Type B pancreatic cell (in vitro differentiated cells): ENCODE data around the gene CUX1. TPM values are rescaled to one million over a fixed set of nuclear protein-coding genes. Genes with fewer than 3 reads are reported as not detected.

Experiments
- DNase-seq: peaks from one replicate; pipeline ENCODE4 v3.0.0; 2021; ENCODE audit warnings: mixed read lengths; ENCODE audit not compliant: unreplicated experiment; ENCODE audit errors: extremely low spot score
- H3K27ac Mint-ChIP-seq: 2 replicates; pipeline ENCODE4 v1.8.0; 2021; ENCODE audit warnings: mild to moderate bottlenecking, mixed read lengths
- H3K27me3 Mint-ChIP-seq: 2 replicates; pipeline ENCODE4 v1.8.0; 2021; ENCODE audit warnings: mixed read lengths
- H3K36me3 Mint-ChIP-seq: 2 replicates; pipeline ENCODE4 v1.8.0; 2021; ENCODE audit warnings: mixed read lengths
- H3K4me1 Mint-ChIP-seq: one replicate; pipeline ENCODE4 v1.8.0; 2021; ENCODE audit warnings: mixed read lengths; ENCODE audit not compliant: unreplicated experiment
- H3K4me3 Mint-ChIP-seq: 2 replicates; pipeline ENCODE4 v1.8.0; 2021; ENCODE audit warnings: mild to moderate bottlenecking, mixed read lengths
- H3K9me3 Mint-ChIP-seq: 2 replicates; pipeline ENCODE4 v1.8.0; 2021; ENCODE audit warnings: mixed read lengths
- CTCF ChIP-seq: fragments of 200-600 bp; sonication (generic); conservative IDR thresholded peaks from 2 replicates; pipeline ENCODE4 v1.5.0; 2021; ENCODE audit warnings: antibody characterized with exemption, mild to moderate bottlenecking
- total RNA-seq: library from RNA; stranded (reverse); gene quantifications from 2 replicates; pipeline ENCODE4 v1.2.1, GENCODE V29; 2021; ENCODE audit warnings: low replicate concordance

CUX1 gene
- total RNA-seq, 1 donor from 2014 or later, result 76.4 TPM

- H3K4me1 Mint-ChIP-seq, result peaks cover 19% of the 10 kb centered on the region
These were observed 249.1 kb downstream of the CUX1 start for GRCh38 chr7:102066476-102066875.

GRCh38 chr7:102068846-102069245, 251.4 kb downstream of the CUX1 start:
- no peaks in the 10 kb centered on the region for H3K27me3 Mint-ChIP-seq
- H3K4me1 Mint-ChIP-seq, result peaks cover 11% of the 10 kb centered on the region
- DNase-seq, result no peak
- H3K9me3 Mint-ChIP-seq, result peaks cover 3% of the 10 kb centered on the region
- H3K4me3 Mint-ChIP-seq, result no peak overlapping the region
- peaks cover 30% of the 10 kb centered on the region for H3K36me3 Mint-ChIP-seq
- H3K27ac Mint-ChIP-seq, result no peak overlapping the region
- no peak for TF ChIP-seq CTCF

More at GRCh38 chr7:102066476-102066875, 249.1 kb downstream of the CUX1 start:
- H3K36me3 Mint-ChIP-seq, result peaks cover 22% of the 10 kb centered on the region
- no peaks in the 10 kb centered on the region for H3K9me3 Mint-ChIP-seq
- no peaks in the 10 kb centered on the region for H3K27me3 Mint-ChIP-seq
- no peak for DNase-seq
- H3K4me3 Mint-ChIP-seq, result no peak overlapping the region
- H3K27ac Mint-ChIP-seq, result no peak overlapping the region
- no peak for TF ChIP-seq CTCF

- H3K36me3 Mint-ChIP-seq, result peaks cover 34% of the 10 kb centered on the region
- no peaks in the 10 kb centered on the region for H3K4me1 Mint-ChIP-seq
- TF ChIP-seq CTCF, result no peak
- no peak for DNase-seq
- no peak overlapping the region for H3K4me3 Mint-ChIP-seq
- peaks cover 3% of the 10 kb centered on the region for H3K9me3 Mint-ChIP-seq
- H3K27me3 Mint-ChIP-seq, result no peaks in the 10 kb centered on the region
- no peak overlapping the region for H3K27ac Mint-ChIP-seq
These were observed 252.7 kb downstream of the CUX1 start for GRCh38 chr7:102069931-102070629.

- Mint-ChIP-seq H3K36me3 (peaks cover 37% of the 10 kb centered on the region), H3K27me3 (no peaks in the 10 kb centered on the region), H3K27ac (no peak overlapping the region), H3K4me3 (no peak overlapping the region), H3K9me3 (peaks cover 3% of the 10 kb centered on the region), H3K4me1 (peaks cover 2% of the 10 kb centered on the region)
- no peak for DNase-seq
- TF ChIP-seq CTCF, result no peak
These were observed 254.6 kb downstream of the CUX1 start for GRCh38 chr7:102072003-102072402.

GRCh38 chr7:102072636-102073209, 255.3 kb downstream of the CUX1 start:
- DNase-seq, result no peak
- Mint-ChIP-seq H3K27ac (no peak overlapping the region), H3K4me3 (no peak overlapping the region), H3K27me3 (no peaks in the 10 kb centered on the region), H3K36me3 (peaks cover 39% of the 10 kb centered on the region), H3K4me1 (peaks cover 5% of the 10 kb centered on the region), H3K9me3 (peaks cover 3% of the 10 kb centered on the region)
- no peak for TF ChIP-seq CTCF
